NCI-H1105 treated with DMSO at 0.1 percent for 48 hours (cell line): ENCODE measurements around the gene ALOX15B.

Experiments used
- DNase-seq: peaks from one replicate; lab custom pipeline; 2025; lab: John Stamatoyannopoulos, UW

ALOX15B gene

DNA sequence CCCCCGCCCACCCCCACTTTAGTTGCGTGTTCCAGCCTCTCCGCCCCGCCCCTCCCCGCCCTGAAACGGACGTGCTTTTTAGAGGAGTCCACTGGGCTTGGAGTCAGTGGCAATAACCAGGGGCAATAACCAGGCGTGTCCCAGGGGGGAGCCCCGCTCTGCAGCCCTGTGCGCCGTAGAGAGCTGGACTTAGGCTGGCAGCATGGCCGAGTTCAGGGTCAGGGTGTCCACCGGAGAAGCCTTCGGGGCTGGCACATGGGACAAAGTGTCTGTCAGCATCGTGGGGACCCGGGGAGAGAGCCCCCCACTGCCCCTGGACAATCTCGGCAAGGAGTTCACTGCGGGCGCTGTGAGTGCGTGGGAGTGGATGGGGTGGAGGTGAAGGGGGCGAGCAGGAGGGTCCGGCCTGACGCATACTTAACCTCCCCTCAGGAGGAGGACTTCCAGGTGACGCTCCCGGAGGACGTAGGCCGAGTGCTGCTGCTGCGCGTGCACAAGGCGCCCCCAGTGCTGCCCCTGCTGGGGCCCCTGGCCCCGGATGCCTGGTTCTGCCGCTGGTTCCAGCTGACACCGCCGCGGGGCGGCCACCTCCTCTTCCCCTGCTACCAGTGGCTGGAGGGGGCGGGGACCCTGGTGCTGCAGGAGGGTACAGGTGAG is at the start of gene ALOX15B:
ALOX15B (plus strand) TSS at position 106 of the 657 bp plus-strand sequence; CDS start at position 203, 97 bp downstream.
- DNase-seq: no peak

DNA sequence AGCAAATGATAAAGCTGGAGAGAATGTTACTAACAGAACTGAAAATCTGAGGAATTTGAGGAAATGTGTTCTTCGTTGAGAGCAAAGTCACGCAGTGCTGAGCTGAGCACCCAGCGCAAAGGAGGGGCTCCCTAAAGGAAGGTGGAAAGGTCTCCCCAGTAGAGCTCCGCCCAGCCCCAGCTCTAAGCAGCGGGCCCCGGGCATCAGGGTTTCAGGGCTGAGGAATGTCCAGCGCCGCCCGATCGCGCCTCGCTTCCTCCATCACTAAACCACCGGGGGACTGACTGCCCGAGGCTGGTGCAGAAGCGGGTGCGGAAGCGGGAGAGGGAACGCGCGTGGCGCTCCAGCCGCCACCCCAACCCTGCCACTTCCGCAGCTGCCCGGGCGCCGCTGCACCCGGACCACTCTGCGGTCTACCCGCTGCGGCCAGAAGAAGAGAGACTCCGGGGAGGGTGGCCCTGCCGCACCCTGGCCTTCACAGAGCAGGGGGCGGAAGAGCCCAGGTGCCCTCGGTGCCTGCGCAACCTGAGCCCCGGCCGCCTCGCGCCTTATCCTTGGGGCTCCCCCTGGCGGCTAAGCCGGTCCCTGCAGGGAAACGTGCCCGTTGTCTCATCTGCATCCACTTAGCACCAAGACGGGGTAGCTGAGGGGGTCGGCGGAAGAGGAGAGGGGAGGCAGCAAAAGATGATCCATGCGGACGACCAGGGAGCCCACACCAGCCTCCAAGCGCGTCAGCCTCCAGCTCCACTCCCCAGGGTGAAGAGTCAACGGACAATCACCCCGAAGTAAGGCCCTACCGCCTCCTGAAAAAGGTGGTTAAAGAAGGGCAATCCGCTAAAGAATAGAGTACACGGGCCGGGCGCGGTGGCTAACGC is 48.8 kb upstream of the ALOX15B start:
- DNase-seq: peak; percentile 82

GRCh38 chr17:7992516-7992915 is 46.3 kb upstream of the ALOX15B start:
- DNase-seq: no peak

DNA sequence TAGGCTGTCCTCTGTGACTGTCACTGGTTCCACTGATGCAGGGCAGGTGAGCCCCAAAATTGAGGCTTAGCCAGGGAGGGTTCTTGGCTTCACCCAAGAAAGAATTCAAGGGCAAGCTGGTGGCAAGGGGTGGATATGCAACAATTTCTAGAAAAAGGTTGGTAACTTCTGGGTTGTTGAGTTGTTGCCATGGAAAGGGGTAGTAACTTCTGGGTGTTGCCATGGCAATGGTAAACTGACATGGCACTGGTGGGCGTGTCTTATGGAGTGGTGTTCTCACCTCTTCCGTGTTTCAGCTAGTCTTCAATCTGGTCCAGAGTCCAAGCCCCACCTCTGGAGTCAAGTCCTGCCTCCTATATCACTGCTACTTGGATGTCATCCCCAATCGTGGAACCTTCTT is 45.9 kb upstream of the ALOX15B start:
- DNase-seq: no peak

GRCh38 chr17:7993972-7994589 is 44.8 kb upstream of the ALOX15B start:
- DNase-seq: no peak

DNA sequence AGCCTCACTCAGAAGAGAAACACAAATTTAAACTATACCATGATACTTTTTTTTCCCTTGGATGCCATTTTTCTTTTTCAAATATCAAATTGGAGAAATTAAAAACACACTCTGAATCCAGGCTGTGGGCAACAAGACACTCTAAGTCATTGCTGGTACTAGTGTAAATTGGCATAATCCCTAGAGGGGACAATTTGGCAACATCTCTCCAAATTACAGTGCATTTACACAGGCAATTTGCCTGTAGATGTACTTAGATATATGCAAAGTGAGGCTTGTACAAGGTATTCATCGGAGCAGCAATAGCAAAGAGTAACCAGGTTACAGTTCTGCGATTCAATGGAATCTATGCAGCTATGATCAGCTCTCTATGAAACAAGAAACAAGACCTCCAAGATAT is 43.1 kb upstream of the ALOX15B start:
- DNase-seq: no peak

- no peak for DNase-seq
Measured at GRCh38 chr17:7997186-7997585, 41.7 kb upstream of the ALOX15B start.

DNA sequence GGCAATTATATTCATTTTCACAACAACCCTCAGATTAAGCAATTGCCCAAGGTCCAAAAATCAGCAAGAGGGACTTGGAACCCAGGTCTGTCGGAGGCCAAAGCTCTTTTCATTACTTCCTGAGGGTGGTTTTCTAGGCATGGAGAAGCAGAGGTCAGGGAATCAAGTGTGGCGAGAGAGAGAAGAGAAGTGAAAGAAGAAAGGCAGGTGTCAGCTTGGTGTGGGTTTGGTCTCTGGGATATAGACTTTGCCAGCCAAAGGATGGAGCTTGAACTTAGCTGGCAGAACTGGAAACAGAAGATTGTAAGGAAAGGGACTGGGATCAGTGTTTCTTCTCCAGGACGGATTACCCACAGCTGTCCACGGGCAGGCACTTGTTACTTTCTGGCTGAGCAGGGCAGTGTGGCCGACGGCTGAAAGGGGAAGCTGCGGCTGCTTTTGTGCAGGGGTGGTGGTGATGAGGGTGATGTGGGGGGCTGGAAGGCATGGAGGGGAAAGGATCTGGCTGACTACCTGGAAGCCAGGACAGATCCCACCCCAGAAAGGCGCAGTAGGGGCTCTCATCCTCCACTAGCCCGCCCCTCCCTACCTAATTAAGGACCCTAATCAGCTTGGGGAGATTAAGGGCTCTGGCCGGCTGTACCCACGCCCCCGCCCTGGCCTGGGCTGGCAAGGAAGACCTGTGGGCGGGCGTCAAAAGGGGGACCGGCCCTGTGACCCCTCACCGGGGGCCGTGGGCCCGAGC is 36.7 kb upstream of the ALOX15B start, which contains the start of gene GUCY2D:
GUCY2D (plus strand) TSS at position 640 of the 745 bp plus-strand sequence. CDS start 433 bp downstream, outside the sequence.
- DNase-seq: no peak

DNA sequence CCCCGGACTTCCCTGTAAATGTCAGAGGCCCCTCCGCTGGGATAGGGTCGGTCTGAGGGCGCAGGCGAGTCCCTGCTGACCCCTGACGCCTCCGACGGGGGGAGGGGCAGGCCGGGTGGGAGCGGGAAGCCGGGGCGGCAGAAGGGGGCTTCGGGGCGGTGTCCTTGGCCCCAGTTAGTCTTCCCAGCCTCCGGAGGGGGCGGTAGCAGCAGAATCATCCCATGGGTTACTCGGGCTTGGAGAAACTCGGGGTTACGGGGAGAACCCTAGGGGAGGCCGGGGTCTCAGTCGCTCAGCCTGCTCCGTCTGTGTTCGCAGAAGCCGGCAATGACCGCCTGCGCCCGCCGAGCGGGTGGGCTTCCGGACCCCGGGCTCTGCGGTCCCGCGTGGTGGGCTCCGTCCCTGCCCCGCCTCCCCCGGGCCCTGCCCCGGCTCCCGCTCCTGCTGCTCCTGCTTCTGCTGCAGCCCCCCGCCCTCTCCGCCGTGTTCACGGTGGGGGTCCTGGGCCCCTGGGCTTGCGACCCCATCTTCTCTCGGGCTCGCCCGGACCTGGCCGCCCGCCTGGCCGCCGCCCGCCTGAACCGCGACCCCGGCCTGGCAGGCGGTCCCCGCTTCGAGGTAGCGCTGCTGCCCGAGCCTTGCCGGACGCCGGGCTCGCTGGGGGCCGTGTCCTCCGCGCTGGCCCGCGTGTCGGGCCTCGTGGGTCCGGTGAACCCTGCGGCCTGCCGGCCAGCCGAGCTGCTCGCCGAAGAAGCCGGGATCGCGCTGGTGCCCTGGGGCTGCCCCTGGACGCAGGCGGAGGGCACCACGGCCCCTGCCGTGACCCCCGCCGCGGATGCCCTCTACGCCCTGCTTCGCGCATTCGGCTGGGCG is 35.9 kb upstream of the ALOX15B start:
- DNase-seq: no peak

DNA sequence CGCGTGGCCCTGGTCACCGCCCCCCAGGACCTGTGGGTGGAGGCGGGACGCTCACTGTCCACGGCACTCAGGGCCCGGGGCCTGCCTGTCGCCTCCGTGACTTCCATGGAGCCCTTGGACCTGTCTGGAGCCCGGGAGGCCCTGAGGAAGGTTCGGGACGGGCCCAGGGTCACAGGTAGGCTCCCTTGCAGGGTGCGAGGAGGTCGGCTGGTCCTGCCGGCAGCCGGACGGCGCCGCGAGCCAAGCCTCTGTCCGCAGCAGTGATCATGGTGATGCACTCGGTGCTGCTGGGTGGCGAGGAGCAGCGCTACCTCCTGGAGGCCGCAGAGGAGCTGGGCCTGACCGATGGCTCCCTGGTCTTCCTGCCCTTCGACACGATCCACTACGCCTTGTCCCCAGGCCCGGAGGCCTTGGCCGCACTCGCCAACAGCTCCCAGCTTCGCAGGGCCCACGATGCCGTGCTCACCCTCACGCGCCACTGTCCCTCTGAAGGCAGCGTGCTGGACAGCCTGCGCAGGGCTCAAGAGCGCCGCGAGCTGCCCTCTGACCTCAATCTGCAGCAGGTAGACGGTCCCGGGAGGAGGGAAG is 35.2 kb upstream of the ALOX15B start:
- no peak for DNase-seq

- DNase-seq: no peak
Measured at GRCh38 chr17:8004899-8005298, 34.0 kb upstream of the ALOX15B start.

DNA sequence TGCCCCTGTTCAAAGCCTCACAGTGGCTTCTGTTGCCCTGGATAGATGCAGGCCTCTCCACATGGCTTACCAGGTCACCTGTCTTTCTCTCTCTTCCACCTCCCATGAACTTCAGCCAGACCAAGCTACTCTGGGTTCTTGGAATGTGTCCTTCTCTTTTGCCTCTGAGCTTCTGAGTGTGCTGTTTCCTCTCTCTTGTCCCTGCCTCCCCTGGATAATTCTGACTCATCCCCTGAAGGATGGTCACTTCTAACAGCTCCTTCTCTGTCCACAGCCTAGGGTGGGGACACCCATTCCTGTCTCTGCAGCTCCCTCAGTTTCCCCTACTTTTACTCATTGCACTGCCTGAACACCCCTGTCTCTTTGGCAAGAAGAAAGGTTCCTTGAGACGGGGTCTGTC is 33.5 kb upstream of the ALOX15B start:
- DNase-seq: no peak

GRCh38 chr17:8005967-8006730 is 32.7 kb upstream of the ALOX15B start:
- DNase-seq: no peak

DNA sequence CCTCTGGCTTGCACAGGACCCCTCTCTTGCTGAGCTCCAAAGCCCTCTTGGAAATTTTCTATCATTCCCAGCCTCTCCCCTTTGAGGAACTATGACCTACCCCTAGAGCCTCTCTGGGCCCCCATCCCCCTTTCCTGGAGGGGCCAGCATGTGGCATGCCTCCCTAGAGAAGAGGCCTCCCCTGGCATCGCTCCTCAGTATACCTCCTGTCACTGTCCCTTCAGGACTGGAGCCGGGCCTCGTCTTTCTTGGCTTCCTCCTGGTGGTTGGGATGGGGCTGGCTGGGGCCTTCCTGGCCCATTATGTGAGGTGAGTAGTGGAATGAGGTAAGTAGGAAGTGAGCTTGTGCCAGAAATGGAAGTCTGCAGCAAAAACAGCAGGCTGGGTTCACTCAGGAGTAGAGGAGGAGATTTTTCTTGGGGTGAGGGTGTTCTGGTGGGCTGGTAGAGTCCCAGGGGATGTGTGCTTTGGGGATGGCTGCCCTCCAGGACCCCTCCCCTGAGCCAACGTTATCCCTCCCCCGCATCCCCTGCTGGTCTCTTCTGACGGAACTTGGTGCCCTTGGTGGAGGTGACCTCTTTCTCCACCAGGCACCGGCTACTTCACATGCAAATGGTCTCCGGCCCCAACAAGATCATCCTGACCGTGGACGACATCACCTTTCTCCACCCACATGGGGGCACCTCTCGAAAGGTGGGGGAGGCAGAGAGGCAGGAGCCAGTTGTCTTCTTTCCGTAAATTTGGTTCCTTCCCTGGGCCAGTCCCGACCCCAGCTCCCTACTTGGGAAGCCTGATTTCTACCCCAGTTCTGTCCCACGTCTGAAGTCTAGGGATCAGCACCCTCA is 31.8 kb upstream of the ALOX15B start:
- DNase-seq: no peak

- DNase-seq: no peak
Measured at GRCh38 chr17:8007836-8008235, 31.0 kb upstream of the ALOX15B start.

- no peak for DNase-seq
Measured at GRCh38 chr17:8012045-8012580, 26.7 kb upstream of the ALOX15B start.

DNA sequence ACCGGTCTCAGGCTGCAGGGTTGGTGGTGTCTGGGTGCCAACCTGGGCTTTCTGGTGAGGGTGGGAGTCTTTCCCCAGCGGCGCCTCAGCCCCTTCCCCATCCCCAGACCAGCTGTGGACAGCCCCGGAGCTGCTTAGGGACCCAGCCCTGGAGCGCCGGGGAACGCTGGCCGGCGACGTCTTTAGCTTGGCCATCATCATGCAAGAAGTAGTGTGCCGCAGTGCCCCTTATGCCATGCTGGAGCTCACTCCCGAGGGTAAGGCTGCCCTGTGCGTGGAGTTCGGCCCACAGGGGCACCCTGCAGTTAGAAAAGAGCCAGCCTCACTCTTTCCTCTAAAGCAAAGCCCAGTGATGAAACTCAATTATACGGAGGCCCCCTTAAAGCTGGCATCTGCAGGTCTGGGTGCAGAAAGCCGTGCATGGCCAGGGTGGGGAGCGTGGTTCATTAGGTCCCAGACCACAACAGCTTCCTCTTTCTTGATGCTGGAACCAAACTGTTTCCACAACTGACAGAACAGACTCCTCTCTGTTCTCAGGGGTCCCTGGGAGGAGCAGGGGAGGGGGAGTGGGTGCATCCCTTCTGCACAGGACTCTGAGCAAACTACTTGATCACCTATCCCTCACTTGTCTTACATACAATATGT is 25.7 kb upstream of the ALOX15B start:
- no peak for DNase-seq
